Measurements from ENCODE around the gene SLC5A1.

The SLC5A1 gene

GRCh38 chr22:32083000-32083399 lies 39.9 kb downstream of the SLC5A1 start:
- H3F3A ChIP-seq (ENCODE audit: insufficient read depth, low read length) = no peaks in the 10 kb centered on the region
- no peaks in the 10 kb centered on the region for H3K27me3 ChIP-seq (replicated peaks; ENCODE audit: insufficient read depth, low read length)
- no peaks in the 10 kb centered on the region for H3K79me2 ChIP-seq (ENCODE audit: low read length)
- H3K36me3 ChIP-seq (replicated peaks; ENCODE audit: insufficient read depth, low read length) = no peaks in the 10 kb centered on the region
- H3K9me3 ChIP-seq (replicated peaks; ENCODE audit: insufficient read depth, low read length) = no peaks in the 10 kb centered on the region
- TF ChIP-seq EZH2phosphoT487 (IDR thresholded peaks at IDR 0.05; ENCODE audit: low read length) (no peak), CTCF (IDR thresholded peaks at IDR 0.05; ENCODE audit: low read length) (no peak), EZH2 (optimal IDR thresholded peaks at IDR 0.05; ENCODE audit: low read depth, low read length) (no peak)
- H3K4me3 ChIP-seq (ENCODE audit: low read length) = no peak overlapping the region
- H3K27ac ChIP-seq (ENCODE audit: low read length) = no peak overlapping the region
- no peak overlapping the region for H2AFZ ChIP-seq (ENCODE audit: low read length)
- H3K4me1 ChIP-seq (ENCODE audit: low read length) = no peaks in the 10 kb centered on the region
- no peaks in the 10 kb centered on the region for H4K20me1 ChIP-seq (ENCODE audit: insufficient read depth, low read length)
- H3K9me2 ChIP-seq (replicated peaks; ENCODE audit: insufficient read depth, low read length) = no peaks in the 10 kb centered on the region
- H3K4me2 ChIP-seq (ENCODE audit: low read depth, low read length) = no peak overlapping the region
- H3K9ac ChIP-seq (ENCODE audit: low read length) = no peak overlapping the region
- DNase-seq = no peak

- H2AFZ ChIP-seq (ENCODE audit: low read length) = no peak overlapping the region
- no peaks in the 10 kb centered on the region for H3K4me1 ChIP-seq (ENCODE audit: low read length)
- no peak overlapping the region for H3K4me3 ChIP-seq (ENCODE audit: low read length)
- TF ChIP-seq EZH2 (optimal IDR thresholded peaks at IDR 0.05; ENCODE audit: low read depth, low read length) (no peak), CTCF (IDR thresholded peaks at IDR 0.05; ENCODE audit: low read length) (no peak), EZH2phosphoT487 (IDR thresholded peaks at IDR 0.05; ENCODE audit: low read length) (no peak)
- H3K9ac ChIP-seq (ENCODE audit: low read length) = no peak overlapping the region
- H3K27ac ChIP-seq (ENCODE audit: low read length) = no peak overlapping the region
- H3K79me2 ChIP-seq (ENCODE audit: low read length) = no peaks in the 10 kb centered on the region
- no peaks in the 10 kb centered on the region for H3K9me2 ChIP-seq (replicated peaks; ENCODE audit: insufficient read depth, low read length)
- DNase-seq = no peak
- H3K9me3 ChIP-seq (replicated peaks; ENCODE audit: insufficient read depth, low read length) = no peaks in the 10 kb centered on the region
- no peaks in the 10 kb centered on the region for H3K36me3 ChIP-seq (replicated peaks; ENCODE audit: insufficient read depth, low read length)
- no peaks in the 10 kb centered on the region for H3K27me3 ChIP-seq (replicated peaks; ENCODE audit: insufficient read depth, low read length)
- H4K20me1 ChIP-seq (ENCODE audit: insufficient read depth, low read length) = no peaks in the 10 kb centered on the region
- H3K4me2 ChIP-seq (ENCODE audit: low read depth, low read length) = no peak overlapping the region
- H3F3A ChIP-seq (ENCODE audit: insufficient read depth, low read length) = no peaks in the 10 kb centered on the region
Measured at GRCh38 chr22:32083814-32084213, 40.8 kb downstream of the SLC5A1 start.

- Histone ChIP-seq H3K9ac (ENCODE audit: low read length) (no peak overlapping the region), H3K4me2 (ENCODE audit: low read depth, low read length) (no peak overlapping the region), H3K27ac (ENCODE audit: low read length) (no peak overlapping the region), H3K27me3 (replicated peaks; ENCODE audit: insufficient read depth, low read length) (no peaks in the 10 kb centered on the region), H3K79me2 (ENCODE audit: low read length) (no peaks in the 10 kb centered on the region), H3K4me3 (ENCODE audit: low read length) (no peak overlapping the region), H3K9me2 (replicated peaks; ENCODE audit: insufficient read depth, low read length) (no peaks in the 10 kb centered on the region), H3F3A (ENCODE audit: insufficient read depth, low read length) (no peaks in the 10 kb centered on the region), H3K9me3 (replicated peaks; ENCODE audit: insufficient read depth, low read length) (no peaks in the 10 kb centered on the region), H4K20me1 (ENCODE audit: insufficient read depth, low read length) (no peaks in the 10 kb centered on the region), H3K4me1 (ENCODE audit: low read length) (no peaks in the 10 kb centered on the region), H3K36me3 (replicated peaks; ENCODE audit: insufficient read depth, low read length) (no peaks in the 10 kb centered on the region), H2AFZ (ENCODE audit: low read length) (no peak overlapping the region)
- TF ChIP-seq CTCF (IDR thresholded peaks at IDR 0.05; ENCODE audit: low read length) = no peak
- no peak for TF ChIP-seq EZH2 (optimal IDR thresholded peaks at IDR 0.05; ENCODE audit: low read depth, low read length)
- TF ChIP-seq EZH2phosphoT487 (IDR thresholded peaks at IDR 0.05; ENCODE audit: low read length) = no peak
- DNase-seq = no peak
Measured at GRCh38 chr22:32088084-32088483, 45.0 kb downstream of the SLC5A1 start.

All from MM.1S (cell line).